Panc1 (cell line): ENCODE data around the gene SLC36A3. TPM values are rescaled to one million over a fixed set of nuclear protein-coding genes. Genes with fewer than 3 reads are reported as not detected.
A peak's percentile ranks its signal among the peaks of the same experiment; 100 is the strongest.

Experiments used
- ATAC-seq: fragments of 200-7000 bp; cut with Tn5 transposase; 2 replicates; pipeline ENCODE4 v1.9.1; 2020; ENCODE audit warnings: mild to moderate bottlenecking, moderate library complexity
- BruUV-seq: library from RNA; stranded (reverse); fragments of 400-500 nt; replicated peaks from 2 replicates; lab custom pipeline; 2021; lab: Mats Ljungman, UMichigan
- CTCF ChIA-PET: fragments of 300-600 bp; sonication (Branson Sonifier 250); formaldehyde crosslinking; loops from one replicate; lab custom pipeline; 2022; ENCODE audit warnings: antibody characterized with exemption; lab: Charles Lee
- POLR2A ChIA-PET: fragments of 300-600 bp; sonication (Branson Sonifier 250); formaldehyde crosslinking; loops from one replicate; lab custom pipeline; 2022; ENCODE audit warnings: antibody characterized with exemption; lab: Charles Lee
- DNase-seq: peaks from one replicate; pipeline ENCODE4 v3.0.0-alpha.2; 2010; ENCODE audit warnings: low read depth, low spot score
- H3K27ac ChIP-seq: 2 replicates; pipeline ENCODE4 v1.5.1; 2011; ENCODE audit warnings: mild to moderate bottlenecking, low read length, inconsistent platforms
- H3K27me3 ChIP-seq: fragments of 200-500 bp; sonication (Bioruptor generic); 2 replicates; pipeline ENCODE4 v1.6.0; 2014; ENCODE audit warnings: low read length, inconsistent platforms; ENCODE audit not compliant: control insufficient read depth, insufficient read depth
- H3K36me3 ChIP-seq: fragments of 200-500 bp; sonication (Bioruptor generic); 2 replicates; pipeline ENCODE4 v1.5.1; 2014; ENCODE audit warnings: inconsistent platforms, mild to moderate bottlenecking, low read length, moderate library complexity; ENCODE audit not compliant: control insufficient read depth, insufficient read depth
- H3K4me1 ChIP-seq: 2 replicates; pipeline ENCODE4 v1.5.1; 2011; ENCODE audit warnings: inconsistent platforms, mild to moderate bottlenecking, low read length, moderate library complexity; ENCODE audit not compliant: control insufficient read depth, insufficient read depth
- H3K4me3 ChIP-seq, 2 experiments: 2 replicates each; pipeline ENCODE4 v1.5.1; 2011 to 2012; ENCODE audit warnings: low read depth in 2 of 2, low read length in 2 of 2, mild to moderate bottlenecking in 2 of 2, inconsistent platforms in 1 of 2, moderate library complexity in 1 of 2
- H3K9me3 ChIP-seq: fragments of 200-500 bp; sonication (Bioruptor generic); 2 replicates; pipeline ENCODE4 v1.5.1; 2014; ENCODE audit warnings: low read depth, mild to moderate bottlenecking, inconsistent platforms, low read length, moderate library complexity; ENCODE audit not compliant: control insufficient read depth, insufficient read depth
- POLR2AphosphoS5 ChIP-seq: IDR thresholded peaks from 2 replicates; pipeline ENCODE4 v1.6.1; 2012; ENCODE audit warnings: mild to moderate bottlenecking, low read depth, low read length, moderate library complexity
- SIN3A ChIP-seq: IDR thresholded peaks from 2 replicates; pipeline ENCODE4 v1.6.1; 2012; ENCODE audit warnings: low read depth, mild to moderate bottlenecking, low read length, moderate library complexity, borderline replicate concordance; ENCODE audit not compliant: insufficient read depth
- TCF7L2 ChIP-seq: IDR thresholded peaks from 2 replicates; pipeline ENCODE4 v1.6.1; 2011; ENCODE audit warnings: mild to moderate bottlenecking, low read depth, low read length, inconsistent platforms
- in situ Hi-C: cut with HindIII; loops from 2 replicates; pipeline ENCODE4 v1.10.0; 2016; ENCODE audit warnings: low sequenced_read_pairs, low pct_unique_long_range_greater_than_20kb
- intact Hi-C: fragments of 100-400 bp; cut with micrococcal nuclease; formaldehyde crosslinking; loops from one replicate; pipeline ENCODE4 v1.10.0; 2022; ENCODE audit not compliant: unreplicated experiment
- total RNA-seq: library from RNA; stranded (reverse); gene quantifications from one replicate; pipeline ENCODE4 v1.2.1, GENCODE V29; 2021; ENCODE audit not compliant: unreplicated experiment
- TF ChIP-seq, protein P1 (sequence below), 2 experiments: IDR thresholded peaks; 2 replicates each; pipeline ENCODE4 v1.6.1; 2011 to 2012; ENCODE audit warnings: low read depth in 2 of 2, control low read depth in 1 of 2, low read length in 1 of 2, mild to moderate bottlenecking in 1 of 2, moderate library complexity in 1 of 2; ENCODE audit not compliant: insufficient read depth in 1 of 2
- TF ChIP-seq, protein P2 (sequence below): fragments of 450-650 bp; IDR thresholded peaks from 2 replicates; pipeline ENCODE4 v1.5.1; 2017; ENCODE audit warnings: mild to moderate bottlenecking

SLC36A3 gene
- total RNA-seq, 1 experiment from 2014 or later: not detected

DNA sequence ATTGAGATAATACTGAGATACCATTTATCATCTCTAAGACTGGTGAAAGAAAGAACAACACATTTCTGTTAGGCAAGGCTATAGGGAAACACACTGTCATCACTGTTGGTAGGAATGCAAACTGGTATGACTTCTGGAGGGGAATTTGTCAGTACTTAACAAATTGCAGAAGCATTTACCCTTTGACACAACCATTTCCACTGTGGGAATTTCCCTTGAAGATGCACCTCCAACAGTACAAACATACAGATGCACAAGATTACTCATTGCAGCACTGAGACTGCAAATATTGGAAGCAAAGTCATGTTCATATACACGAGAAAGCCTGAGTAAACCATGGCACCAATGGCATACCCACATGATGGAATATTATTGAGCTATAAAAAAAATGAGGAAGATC lies 33.0 kb downstream of the SLC36A3 start:
- no peak for DNase-seq
- in situ Hi-C loops: no loop called here
- H3K9me3 ChIP-seq: no peaks in the 10 kb centered on the region
- H3K4me1 ChIP-seq: no peaks in the 10 kb centered on the region
- ChIA-PET POLR2A (no interaction called here), CTCF (no interaction called here)
- no peaks in the 10 kb centered on the region for H3K27me3 ChIP-seq
- no peaks in the 10 kb centered on the region for H3K36me3 ChIP-seq
- no TSS peak for BruUV-seq
- H3K27ac ChIP-seq: no peak overlapping the region
- H3K4me3 ChIP-seq: no peak overlapping the region
- TF ChIP-seq SIN3A: no peak
- TF ChIP-seq, protein P1, sequence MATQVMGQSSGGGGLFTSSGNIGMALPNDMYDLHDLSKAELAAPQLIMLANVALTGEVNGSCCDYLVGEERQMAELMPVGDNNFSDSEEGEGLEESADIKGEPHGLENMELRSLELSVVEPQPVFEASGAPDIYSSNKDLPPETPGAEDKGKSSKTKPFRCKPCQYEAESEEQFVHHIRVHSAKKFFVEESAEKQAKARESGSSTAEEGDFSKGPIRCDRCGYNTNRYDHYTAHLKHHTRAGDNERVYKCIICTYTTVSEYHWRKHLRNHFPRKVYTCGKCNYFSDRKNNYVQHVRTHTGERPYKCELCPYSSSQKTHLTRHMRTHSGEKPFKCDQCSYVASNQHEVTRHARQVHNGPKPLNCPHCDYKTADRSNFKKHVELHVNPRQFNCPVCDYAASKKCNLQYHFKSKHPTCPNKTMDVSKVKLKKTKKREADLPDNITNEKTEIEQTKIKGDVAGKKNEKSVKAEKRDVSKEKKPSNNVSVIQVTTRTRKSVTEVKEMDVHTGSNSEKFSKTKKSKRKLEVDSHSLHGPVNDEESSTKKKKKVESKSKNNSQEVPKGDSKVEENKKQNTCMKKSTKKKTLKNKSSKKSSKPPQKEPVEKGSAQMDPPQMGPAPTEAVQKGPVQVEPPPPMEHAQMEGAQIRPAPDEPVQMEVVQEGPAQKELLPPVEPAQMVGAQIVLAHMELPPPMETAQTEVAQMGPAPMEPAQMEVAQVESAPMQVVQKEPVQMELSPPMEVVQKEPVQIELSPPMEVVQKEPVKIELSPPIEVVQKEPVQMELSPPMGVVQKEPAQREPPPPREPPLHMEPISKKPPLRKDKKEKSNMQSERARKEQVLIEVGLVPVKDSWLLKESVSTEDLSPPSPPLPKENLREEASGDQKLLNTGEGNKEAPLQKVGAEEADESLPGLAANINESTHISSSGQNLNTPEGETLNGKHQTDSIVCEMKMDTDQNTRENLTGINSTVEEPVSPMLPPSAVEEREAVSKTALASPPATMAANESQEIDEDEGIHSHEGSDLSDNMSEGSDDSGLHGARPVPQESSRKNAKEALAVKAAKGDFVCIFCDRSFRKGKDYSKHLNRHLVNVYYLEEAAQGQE (IDR thresholded peaks at IDR 0.05; ENCODE audit: insufficient read depth in 1 of 2, low read depth in 2 of 2, low read length in 1 of 2): no peak
- TF ChIP-seq POLR2AphosphoS5: no peak
- no peak for TF ChIP-seq TCF7L2
- TF ChIP-seq, protein P2, sequence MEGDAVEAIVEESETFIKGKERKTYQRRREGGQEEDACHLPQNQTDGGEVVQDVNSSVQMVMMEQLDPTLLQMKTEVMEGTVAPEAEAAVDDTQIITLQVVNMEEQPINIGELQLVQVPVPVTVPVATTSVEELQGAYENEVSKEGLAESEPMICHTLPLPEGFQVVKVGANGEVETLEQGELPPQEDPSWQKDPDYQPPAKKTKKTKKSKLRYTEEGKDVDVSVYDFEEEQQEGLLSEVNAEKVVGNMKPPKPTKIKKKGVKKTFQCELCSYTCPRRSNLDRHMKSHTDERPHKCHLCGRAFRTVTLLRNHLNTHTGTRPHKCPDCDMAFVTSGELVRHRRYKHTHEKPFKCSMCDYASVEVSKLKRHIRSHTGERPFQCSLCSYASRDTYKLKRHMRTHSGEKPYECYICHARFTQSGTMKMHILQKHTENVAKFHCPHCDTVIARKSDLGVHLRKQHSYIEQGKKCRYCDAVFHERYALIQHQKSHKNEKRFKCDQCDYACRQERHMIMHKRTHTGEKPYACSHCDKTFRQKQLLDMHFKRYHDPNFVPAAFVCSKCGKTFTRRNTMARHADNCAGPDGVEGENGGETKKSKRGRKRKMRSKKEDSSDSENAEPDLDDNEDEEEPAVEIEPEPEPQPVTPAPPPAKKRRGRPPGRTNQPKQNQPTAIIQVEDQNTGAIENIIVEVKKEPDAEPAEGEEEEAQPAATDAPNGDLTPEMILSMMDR: no peak
- intact Hi-C loops: no loop called here
- peak; percentile 58; the same call in 1 of the 2 replicates for ATAC-seq

DNA sequence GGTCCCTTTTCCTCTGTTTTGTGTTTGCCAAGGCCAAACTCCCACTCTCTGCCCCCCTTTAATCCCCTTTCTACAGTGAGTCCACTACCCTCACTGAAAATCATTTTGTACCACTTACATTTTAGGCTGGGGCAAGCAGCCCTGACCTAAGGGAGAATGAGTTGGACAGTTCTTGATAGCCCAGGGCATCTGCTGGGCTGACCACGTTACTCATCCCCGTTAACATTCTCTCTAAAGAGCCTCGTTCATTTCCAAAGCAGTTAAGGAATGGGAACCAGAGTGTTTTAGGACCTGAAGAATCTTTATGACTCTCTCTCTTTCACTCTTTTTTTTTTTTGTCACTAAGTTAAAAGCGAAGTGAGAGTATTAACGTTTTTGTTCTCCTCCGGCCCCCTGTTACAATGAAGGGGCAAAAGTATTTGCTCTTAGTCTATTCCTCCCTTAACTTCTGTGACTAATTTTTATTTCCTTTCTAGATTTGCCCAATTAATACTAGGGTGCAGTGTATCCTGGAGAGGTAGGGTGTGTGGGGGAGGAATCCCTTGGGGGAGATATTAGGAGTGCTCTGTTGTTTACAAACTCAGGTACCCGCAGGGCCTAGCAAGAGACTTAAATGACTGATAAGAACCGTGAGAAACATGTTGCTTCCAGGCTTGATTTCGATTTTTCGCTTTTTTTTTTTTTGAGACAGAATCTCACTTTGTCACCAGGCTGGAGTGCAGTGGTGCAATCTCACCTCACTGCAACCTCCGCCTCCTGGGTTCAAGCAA lies 35.9 kb downstream of the SLC36A3 start:
- BruUV-seq: no TSS peak

More for the DNA sequence above, 35.9 kb downstream of the SLC36A3 start:
- ATAC-seq (no peak), DNase-seq (no peak)
- intact Hi-C loops (no loop called here), in situ Hi-C loops (no loop called here)
- no peaks in the 10 kb centered on the region for H3K36me3 ChIP-seq
- no peak for TF ChIP-seq TCF7L2
- TF ChIP-seq, protein P1 (IDR thresholded peaks at IDR 0.05; ENCODE audit: insufficient read depth in 1 of 2, low read depth in 2 of 2, low read length in 1 of 2): no peak
- ChIA-PET CTCF (no interaction called here), POLR2A (no interaction called here)
- H3K4me3 ChIP-seq: no peak overlapping the region
- H3K9me3 ChIP-seq: no peaks in the 10 kb centered on the region
- H3K27me3 ChIP-seq: no peaks in the 10 kb centered on the region
- no peak overlapping the region for H3K27ac ChIP-seq
- no peaks in the 10 kb centered on the region for H3K4me1 ChIP-seq
